IPS-18a (cell line): ENCODE measurements around the gene USP13.

Source experiments
- H3K27ac ChIP-seq: one replicate; pipeline ENCODE4 v1.5.1; 2013; ENCODE audit warnings: low read length
- H3K27me3 ChIP-seq: one replicate; pipeline ENCODE4 v1.6.1; 2013; ENCODE audit warnings: mild to moderate bottlenecking, low read length; ENCODE audit not compliant: control insufficient read depth, insufficient read depth
- H3K36me3 ChIP-seq: one replicate; pipeline ENCODE4 v1.6.1; 2013; ENCODE audit warnings: low read depth, low read length; ENCODE audit not compliant: control insufficient read depth
- H3K4me1 ChIP-seq: one replicate; pipeline ENCODE4 v1.6.1; 2013; ENCODE audit warnings: low read depth, low read length; ENCODE audit not compliant: control insufficient read depth
- H3K4me3 ChIP-seq: one replicate; pipeline ENCODE4 v1.5.1; 2013; ENCODE audit warnings: low read length
- H3K9ac ChIP-seq: one replicate; pipeline ENCODE4 v1.6.1; 2013; ENCODE audit warnings: mild to moderate bottlenecking, low read length, moderate library complexity
- H3K9me3 ChIP-seq: one replicate; pipeline ENCODE4 v1.6.1; 2013; ENCODE audit warnings: low read depth, low read length; ENCODE audit not compliant: control insufficient read depth

USP13 gene

GRCh38 chr3:179652447-179653095, at the start of gene USP13:
Gene USP13 (plus strand): TSS chr3:179653040. CDS start chr3:179653226, 186 bp downstream.
- H3K27ac ChIP-seq: peak within 1 kb of the TSS; percentile 58
- H3K27me3 ChIP-seq: peaks cover 10% of the 10 kb centered on the region
- peak within 1 kb of the TSS; percentile 81 for H3K4me3 ChIP-seq
- H3K9me3 ChIP-seq: no peaks in the 10 kb centered on the region
- H3K4me1 ChIP-seq: peaks cover 4% of the 10 kb centered on the region
- H3K9ac ChIP-seq: peak within 1 kb of the TSS; percentile 87
- H3K36me3 ChIP-seq: no peaks in the 10 kb centered on the region

GRCh38 chr3:179603321-179603720, 49.5 kb upstream of the USP13 start:
- peak overlapping the region; percentile 90 for H3K9ac ChIP-seq

GRCh38 chr3:179603831-179604230, 49.0 kb upstream of the USP13 start:
- Histone ChIP-seq H3K27ac (peak overlapping the region; percentile 93), H3K4me3 (peak overlapping the region; percentile 90), H3K27me3 (no peaks in the 10 kb centered on the region), H3K36me3 (peaks cover 32% of the 10 kb centered on the region), H3K9me3 (no peaks in the 10 kb centered on the region), H3K4me1 (peaks cover 5% of the 10 kb centered on the region), H3K9ac (peak overlapping the region; percentile 90)

More at GRCh38 chr3:179603321-179603720, 49.5 kb upstream of the USP13 start:
- no peak overlapping the region for H3K27ac ChIP-seq
- H3K9me3 ChIP-seq: no peaks in the 10 kb centered on the region
- peaks cover 37% of the 10 kb centered on the region for H3K36me3 ChIP-seq
- H3K27me3 ChIP-seq: no peaks in the 10 kb centered on the region
- peak overlapping the region; percentile 90 for H3K4me3 ChIP-seq
- H3K4me1 ChIP-seq: peaks cover 5% of the 10 kb centered on the region

- no peaks in the 10 kb centered on the region for H3K9me3 ChIP-seq
Measured at GRCh38 chr3:179604321-179605078, 48.3 kb upstream of the USP13 start, which contains the start of the genes MRPL47 and NDUFB5. Gene MRPL47 (minus strand): TSS chr3:179604638. CDS start chr3:179604624, 14 bp downstream. Gene NDUFB5 (plus strand): TSS chr3:179604794. CDS start chr3:179604816, 22 bp downstream.

GRCh38 chr3:179606534-179607085, 46.2 kb upstream of the USP13 start:
- Histone ChIP-seq H3K27ac (no peak overlapping the region), H3K36me3 (peaks cover 11% of the 10 kb centered on the region), H3K27me3 (no peaks in the 10 kb centered on the region), H3K4me1 (peaks cover 5% of the 10 kb centered on the region), H3K9me3 (no peaks in the 10 kb centered on the region), H3K9ac (no peak overlapping the region), H3K4me3 (no peak overlapping the region)

More at GRCh38 chr3:179604321-179605078, 48.3 kb upstream of the USP13 start, which contains the start of the genes MRPL47 and NDUFB5:
- Histone ChIP-seq H3K27ac (peak within 1 kb of the TSS; percentile 93), H3K4me3 (peak within 1 kb of the TSS; percentile 90), H3K36me3 (peaks cover 27% of the 10 kb centered on the region), H3K27me3 (no peaks in the 10 kb centered on the region), H3K9ac (peak within 1 kb of the TSS; percentile 90), H3K4me1 (peaks cover 5% of the 10 kb centered on the region)

- peaks cover 7% of the 10 kb centered on the region for H3K36me3 ChIP-seq
- H3K27ac ChIP-seq: no peak overlapping the region
- H3K4me1 ChIP-seq: no peaks in the 10 kb centered on the region
- H3K9me3 ChIP-seq: no peaks in the 10 kb centered on the region
- H3K4me3 ChIP-seq: no peak overlapping the region
- H3K9ac ChIP-seq: no peak overlapping the region
- no peaks in the 10 kb centered on the region for H3K27me3 ChIP-seq
Measured at GRCh38 chr3:179608931-179609720, 43.7 kb upstream of the USP13 start.

- Histone ChIP-seq H3K36me3 (peaks cover 7% of the 10 kb centered on the region), H3K9ac (no peak overlapping the region), H3K4me1 (no peaks in the 10 kb centered on the region), H3K27me3 (no peaks in the 10 kb centered on the region), H3K4me3 (no peak overlapping the region), H3K9me3 (no peaks in the 10 kb centered on the region), H3K27ac (no peak overlapping the region)
Measured at GRCh38 chr3:179610066-179610465, 42.8 kb upstream of the USP13 start.

- Histone ChIP-seq H3K27ac (no peak overlapping the region), H3K9ac (no peak overlapping the region)
Measured at GRCh38 chr3:179613807-179614206, 39.0 kb upstream of the USP13 start.

GRCh38 chr3:179615458-179616173, 37.2 kb upstream of the USP13 start:
- H3K27me3 ChIP-seq: no peaks in the 10 kb centered on the region
- no peak overlapping the region for H3K9ac ChIP-seq
- no peak overlapping the region for H3K4me3 ChIP-seq
- H3K36me3 ChIP-seq: peaks cover 14% of the 10 kb centered on the region
- H3K4me1 ChIP-seq: no peaks in the 10 kb centered on the region
- H3K9me3 ChIP-seq: no peaks in the 10 kb centered on the region
- H3K27ac ChIP-seq: no peak overlapping the region

More at GRCh38 chr3:179613807-179614206, 39.0 kb upstream of the USP13 start:
- H3K4me1 ChIP-seq: no peaks in the 10 kb centered on the region
- no peaks in the 10 kb centered on the region for H3K9me3 ChIP-seq
- H3K27me3 ChIP-seq: no peaks in the 10 kb centered on the region
- no peak overlapping the region for H3K4me3 ChIP-seq
- peaks cover 14% of the 10 kb centered on the region for H3K36me3 ChIP-seq

- H3K9me3 ChIP-seq: no peaks in the 10 kb centered on the region
- no peak overlapping the region for H3K27ac ChIP-seq
- H3K36me3 ChIP-seq: peaks cover 27% of the 10 kb centered on the region
- no peak overlapping the region for H3K4me3 ChIP-seq
- H3K9ac ChIP-seq: no peak overlapping the region
- no peaks in the 10 kb centered on the region for H3K27me3 ChIP-seq
- no peaks in the 10 kb centered on the region for H3K4me1 ChIP-seq
Measured at GRCh38 chr3:179622023-179622422, 30.8 kb upstream of the USP13 start.
